T1000 (cell line): ENCODE data around the gene REV3L.
"Not testable (repeated sequence)": the region's sequence is repeated elsewhere in the genome, so short reads cannot be mapped to it uniquely, and the experiment has no call there.

Experiments
- DNase-seq: peaks from one replicate; lab custom pipeline; 2025; ENCODE audit warnings: mixed read lengths; lab: John Stamatoyannopoulos, UW

REV3L gene

DNA sequence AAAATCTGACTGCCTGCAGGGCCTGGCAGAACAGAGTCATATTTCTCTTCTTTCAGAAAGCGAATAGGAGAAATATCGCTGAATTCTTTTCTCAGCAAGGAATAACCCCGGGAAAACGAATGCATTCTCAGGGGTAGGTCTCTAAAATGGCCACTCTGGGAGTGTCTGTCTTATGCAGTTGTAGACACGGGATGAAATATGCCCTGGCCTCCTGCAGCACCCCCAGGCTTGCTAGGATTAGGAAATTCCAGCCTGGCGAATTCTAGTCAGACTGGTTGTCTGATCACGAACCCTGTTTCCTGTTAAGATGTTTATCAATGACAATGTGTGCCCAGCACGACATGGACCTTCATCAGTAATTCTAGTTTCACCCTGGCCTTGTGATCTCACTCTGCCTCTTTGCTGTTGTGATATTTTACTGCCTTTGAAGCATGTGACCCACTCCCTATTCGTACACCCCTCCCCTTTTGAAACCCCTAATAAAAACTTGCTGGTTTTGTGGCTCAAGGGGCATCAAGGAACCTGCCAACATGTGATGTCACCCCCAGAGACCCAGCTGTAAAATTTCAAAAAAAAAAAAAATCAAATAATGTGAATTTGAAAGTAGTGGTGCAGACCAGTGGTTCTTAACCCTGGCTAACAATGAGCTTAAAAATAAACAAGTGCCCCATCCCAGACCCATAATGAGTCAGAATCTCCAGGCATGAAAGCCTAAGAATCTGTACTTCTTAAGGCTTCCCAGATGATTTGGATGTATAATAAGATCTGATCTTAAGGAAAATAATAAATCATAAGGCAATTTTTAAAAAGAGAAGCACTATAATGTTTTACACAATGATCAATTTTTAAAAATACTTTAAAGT is 181.8 kb downstream of the REV3L start:
- DNase-seq: not testable (repeated sequence)

DNA sequence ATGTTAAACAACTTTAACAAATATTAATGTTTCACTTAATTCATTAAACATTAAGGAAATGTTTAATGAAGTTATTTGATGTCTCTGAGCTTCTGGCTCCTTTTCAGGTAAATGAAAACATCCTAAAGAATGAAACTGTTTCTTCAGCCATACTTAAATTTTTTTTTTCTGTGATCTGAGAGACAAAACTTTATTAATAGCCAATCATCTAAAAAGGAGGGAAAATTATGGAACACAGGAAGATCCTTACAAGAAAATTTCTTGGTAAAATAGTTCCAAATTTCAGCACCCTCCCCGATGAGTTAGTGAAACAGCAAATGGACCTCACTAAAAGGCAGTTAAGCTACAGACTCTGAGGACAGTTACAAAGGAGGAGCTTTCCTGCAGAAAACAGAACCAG is 185.2 kb downstream of the REV3L start:
- no peak for DNase-seq

DNA sequence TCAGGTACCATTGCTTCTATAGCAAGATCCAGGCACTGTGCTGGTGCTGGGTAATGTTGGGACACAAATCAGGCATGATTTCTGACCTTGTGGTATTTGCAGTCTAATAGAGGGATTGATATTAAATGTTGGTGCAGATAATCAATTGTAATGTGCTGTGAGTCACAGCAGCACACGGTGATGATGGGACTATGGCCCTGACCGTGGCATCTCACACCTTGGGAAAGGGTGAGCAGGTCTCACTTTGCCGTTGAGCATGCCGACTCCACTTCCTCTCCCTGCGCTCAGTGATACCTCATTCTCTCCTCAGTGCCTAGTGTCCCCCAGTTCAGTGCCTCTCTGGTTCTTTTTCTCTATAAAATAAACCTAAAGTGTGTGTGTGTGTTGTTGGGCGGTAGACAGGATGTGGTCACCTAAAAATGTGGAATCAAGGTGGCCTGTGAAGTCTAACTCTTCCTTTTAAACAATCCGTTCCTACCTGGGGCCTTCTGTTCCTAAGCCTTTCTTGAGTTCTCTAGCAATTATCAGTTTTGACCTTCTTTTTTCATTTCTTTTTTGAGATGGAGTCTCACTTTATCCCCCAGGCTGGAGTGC is 188.5 kb downstream of the REV3L start:
- no peak for DNase-seq

DNA sequence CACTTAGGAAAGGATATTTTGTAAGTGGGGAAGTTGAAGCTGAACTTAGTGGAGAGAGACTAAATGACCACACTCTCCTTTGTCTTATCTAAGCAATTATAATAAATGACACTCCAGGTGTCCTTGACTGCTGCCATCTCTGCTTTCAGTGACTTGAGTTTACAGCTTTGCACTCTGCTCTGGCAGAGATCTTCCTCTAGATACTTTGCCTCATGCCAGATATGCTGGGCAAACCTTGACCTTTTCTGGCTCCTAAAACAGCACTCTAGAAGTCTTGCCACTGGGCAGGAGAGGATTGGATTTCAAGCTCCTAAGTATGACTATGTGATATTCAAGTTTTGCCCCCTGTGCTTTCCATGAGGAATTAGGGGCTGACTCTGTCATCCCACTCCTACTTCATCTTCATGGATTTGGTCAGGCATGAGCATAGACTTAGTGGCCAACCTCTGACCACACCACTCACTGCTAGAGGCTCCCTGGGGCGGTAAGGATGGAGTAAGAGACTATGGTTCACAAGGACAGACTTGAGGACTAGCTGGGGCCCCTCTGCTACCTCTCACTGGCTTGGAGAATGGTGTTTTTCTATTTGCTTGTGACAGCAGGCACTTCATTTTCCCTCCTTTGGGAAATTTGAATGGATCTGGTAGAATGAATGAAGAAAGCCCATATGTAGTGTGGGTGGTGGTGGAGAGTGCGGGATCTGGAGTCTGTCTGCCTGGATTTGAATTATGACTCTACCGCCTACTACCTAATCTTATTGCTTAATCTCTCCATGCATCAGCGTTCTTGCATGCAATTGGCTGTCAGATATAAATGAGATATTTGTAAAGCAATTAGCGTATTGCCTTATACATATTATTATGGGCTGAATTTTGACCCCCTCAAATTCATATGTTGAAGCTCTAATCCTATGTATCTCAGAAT is 191.4 kb downstream of the REV3L start:
- DNase-seq: no peak

- DNase-seq: not testable (repeated sequence)
These were observed 192.2 kb downstream of the REV3L start for GRCh38 chr6:111290689-111291335.

DNA sequence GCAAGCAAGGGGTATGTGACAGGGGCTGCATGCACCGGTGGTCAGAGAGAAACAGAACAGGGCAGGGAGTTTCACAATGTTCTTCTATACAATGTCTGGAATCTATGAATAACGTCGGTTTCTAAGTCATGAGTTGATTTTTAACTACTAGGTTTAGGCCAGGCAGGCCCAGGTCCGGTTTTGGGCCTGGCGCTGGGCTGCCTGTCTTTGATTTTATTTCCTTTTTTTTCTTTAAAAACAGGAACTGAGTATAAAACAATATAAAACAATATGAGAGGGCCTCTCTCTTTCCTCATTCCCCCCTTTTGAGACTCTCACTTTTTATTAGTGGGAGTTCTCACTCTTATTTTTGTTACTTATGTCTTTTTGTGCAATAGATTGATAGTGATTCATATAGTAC is 198.7 kb downstream of the REV3L start:
- DNase-seq: not testable (repeated sequence)

DNA sequence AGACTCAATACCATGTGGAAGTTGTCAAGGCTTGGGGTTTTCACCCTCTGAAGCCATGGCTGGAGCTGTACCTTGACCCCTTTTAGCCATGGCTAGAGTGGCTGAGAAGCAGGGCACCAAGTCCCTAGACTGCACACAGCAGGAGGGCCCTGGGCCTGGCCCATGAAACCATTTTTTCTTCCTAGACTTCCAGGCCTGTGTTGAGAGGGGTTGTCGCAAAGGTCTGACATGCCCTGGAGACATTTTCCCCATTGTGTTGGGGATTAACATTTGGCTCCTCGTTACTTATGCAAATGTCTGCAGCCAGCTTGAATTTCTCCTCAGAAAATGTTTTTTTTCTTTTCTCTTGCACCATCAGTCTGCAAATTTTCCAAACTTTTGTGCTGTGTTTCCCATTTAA is 199.3 kb downstream of the REV3L start:
- DNase-seq: no peak

GRCh38 chr6:111282515-111282914 is 200.5 kb downstream of the REV3L start:
- no peak for DNase-seq

DNA sequence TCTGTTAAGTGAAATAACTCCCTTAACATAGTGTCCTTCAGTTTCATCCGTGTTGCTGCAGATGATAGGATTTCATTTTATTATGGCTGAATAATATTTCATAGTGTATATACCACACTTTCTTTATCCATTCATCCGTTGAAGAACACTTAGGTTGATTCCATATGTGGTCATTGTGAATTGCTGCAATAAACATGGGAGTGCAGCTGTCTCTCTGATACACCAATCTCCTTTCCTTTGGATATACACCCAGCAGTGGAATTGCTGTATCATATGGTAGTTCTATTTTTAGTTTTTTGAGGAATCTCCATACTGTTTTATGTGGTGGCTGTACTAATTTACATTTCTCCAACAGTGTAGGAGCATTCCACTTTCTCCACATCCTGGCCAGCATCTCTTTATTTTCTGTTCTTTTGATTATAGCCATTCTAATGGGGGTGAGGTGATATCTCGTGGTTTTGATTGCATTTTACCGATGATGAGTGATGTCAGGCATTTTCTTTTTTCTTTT is 202.5 kb downstream of the REV3L start:
- DNase-seq: no peak

DNA sequence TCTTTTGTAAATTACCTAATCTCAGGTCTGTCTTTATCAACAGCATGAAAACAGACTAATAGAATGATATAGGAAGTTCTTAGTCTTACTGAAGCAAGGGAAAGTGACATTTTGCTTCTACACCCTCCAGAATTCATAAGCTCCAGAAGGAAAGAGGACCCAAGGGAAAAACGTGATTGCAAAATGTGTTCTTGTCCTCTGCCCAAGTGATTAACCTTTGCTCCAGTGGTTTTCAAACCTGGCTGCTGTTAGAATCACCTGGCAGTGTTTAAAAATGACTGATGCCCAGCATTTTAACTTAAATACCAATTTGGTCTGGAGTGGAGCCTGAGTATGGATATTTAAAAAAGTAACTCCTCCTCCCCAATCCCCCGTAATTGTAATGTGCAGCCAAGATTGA is 204.3 kb downstream of the REV3L start:
- no peak for DNase-seq

- no peak for DNase-seq
These were observed 205.2 kb downstream of the REV3L start for GRCh38 chr6:111277819-111278218.

- DNase-seq: no peak
These were observed 206.3 kb downstream of the REV3L start for GRCh38 chr6:111276736-111277135.

DNA sequence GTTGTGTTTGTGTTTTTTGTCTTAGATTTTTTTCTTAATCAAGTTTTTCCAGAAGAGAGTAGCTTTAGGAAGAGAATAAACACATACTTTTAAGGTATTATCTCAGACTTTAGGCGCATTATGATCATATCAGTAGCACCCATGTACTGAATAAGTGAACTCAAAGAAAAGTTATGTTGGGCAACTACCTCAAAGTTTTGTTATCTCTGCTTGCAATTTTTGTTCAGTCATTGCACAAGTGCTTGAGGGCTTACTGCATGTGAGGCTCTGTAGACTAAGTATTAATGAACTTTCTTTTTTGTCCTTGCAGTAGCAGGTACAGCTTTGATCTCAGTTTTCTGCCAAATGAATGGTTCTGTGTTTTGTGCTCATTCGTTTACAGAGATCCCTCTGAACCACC is 206.7 kb downstream of the REV3L start:
- DNase-seq: no peak

GRCh38 chr6:111274593-111275217 is 208.3 kb downstream of the REV3L start:
- no peak for DNase-seq

- DNase-seq: no peak
These were observed 212.9 kb downstream of the REV3L start for GRCh38 chr6:111270121-111270520.

DNA sequence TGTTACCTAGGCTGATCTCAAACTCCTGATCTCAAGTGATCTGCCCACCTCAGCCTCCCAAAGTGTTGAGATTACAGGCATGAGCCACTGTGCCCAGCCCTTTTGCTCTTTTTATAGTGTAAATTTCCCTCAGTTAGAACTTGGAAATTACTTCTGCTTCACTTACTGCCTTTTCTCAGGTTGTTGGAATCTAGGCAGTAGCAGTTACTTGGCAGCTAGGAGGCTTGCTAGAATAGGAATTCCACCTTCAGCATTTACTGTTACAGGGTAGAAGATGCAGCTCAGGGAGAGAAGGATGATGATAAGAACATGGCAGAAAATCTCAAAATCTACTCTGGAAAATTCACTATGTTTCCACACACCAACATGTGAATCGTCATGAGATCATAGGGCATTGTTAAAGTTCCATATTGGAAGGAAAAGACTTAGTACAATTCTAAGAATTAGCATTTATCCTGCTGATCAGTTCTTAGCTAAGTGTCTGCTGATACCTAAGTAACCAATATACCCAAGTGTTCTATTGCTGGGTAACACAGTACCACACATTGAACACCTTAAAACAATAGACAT is 213.5 kb downstream of the REV3L start:
- no peak for DNase-seq

GRCh38 chr6:111267764-111268333 is 215.2 kb downstream of the REV3L start:
- DNase-seq: no peak

DNA sequence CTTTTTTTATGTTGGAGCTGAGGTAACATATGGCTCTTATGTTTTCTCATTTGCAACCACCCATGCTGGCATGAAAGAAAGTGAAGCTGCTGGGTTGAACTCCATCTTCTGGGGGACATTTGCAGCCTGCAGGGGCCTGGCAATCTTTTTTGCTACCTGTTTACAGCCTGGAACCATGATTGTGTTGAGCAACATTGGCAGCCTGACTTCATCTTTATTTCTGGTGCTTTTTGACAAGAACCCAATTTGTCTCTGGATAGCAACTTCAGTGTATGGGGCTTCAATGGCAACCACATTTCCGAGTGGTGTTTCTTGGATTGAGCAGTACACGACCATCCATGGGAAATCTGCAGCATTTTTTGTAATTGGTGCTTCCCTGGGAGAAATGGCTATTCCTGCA is 216.7 kb downstream of the REV3L start:
- no peak for DNase-seq

GRCh38 chr6:111265842-111266241 is 217.2 kb downstream of the REV3L start:
- DNase-seq: no peak

GRCh38 chr6:111263837-111264236 is 219.2 kb downstream of the REV3L start:
- peak; percentile 13 for DNase-seq
